ENCODE data around the gene CXCL11.

DNA sequence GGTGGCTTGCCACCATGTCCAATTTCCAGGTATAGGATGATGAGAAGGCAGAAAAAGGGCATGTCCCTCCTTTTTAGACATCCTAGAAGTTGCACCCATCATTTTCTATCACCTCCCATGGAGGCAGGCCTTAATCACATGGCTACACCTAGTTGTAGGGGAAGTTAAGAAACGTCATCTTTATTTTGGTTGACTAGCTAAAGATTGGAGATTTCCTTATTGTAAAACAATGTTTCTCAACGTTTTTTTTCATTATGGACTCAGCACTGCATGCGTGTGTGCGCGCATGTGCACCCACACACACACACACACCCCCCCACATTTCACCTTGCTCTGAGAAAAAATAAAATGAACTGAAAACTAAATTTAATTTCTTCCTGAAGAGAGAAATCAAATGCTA, 26.6 kb downstream of the CXCL11 start:
- TF ChIP-seq, protein P1, sequence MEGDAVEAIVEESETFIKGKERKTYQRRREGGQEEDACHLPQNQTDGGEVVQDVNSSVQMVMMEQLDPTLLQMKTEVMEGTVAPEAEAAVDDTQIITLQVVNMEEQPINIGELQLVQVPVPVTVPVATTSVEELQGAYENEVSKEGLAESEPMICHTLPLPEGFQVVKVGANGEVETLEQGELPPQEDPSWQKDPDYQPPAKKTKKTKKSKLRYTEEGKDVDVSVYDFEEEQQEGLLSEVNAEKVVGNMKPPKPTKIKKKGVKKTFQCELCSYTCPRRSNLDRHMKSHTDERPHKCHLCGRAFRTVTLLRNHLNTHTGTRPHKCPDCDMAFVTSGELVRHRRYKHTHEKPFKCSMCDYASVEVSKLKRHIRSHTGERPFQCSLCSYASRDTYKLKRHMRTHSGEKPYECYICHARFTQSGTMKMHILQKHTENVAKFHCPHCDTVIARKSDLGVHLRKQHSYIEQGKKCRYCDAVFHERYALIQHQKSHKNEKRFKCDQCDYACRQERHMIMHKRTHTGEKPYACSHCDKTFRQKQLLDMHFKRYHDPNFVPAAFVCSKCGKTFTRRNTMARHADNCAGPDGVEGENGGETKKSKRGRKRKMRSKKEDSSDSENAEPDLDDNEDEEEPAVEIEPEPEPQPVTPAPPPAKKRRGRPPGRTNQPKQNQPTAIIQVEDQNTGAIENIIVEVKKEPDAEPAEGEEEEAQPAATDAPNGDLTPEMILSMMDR (IDR thresholded peaks at IDR 0.05): no peak
- TF ChIP-seq EZH2 (IDR thresholded peaks at IDR 0.05; ENCODE audit: borderline replicate concordance, insufficient read depth, low read depth, low read length, poor library complexity, severe bottlenecking): no peak

Data from B cell (primary cell).